Measurements from ENCODE around the gene CHRDL1. TPM values are rescaled to one million over a fixed set of nuclear protein-coding genes. Genes with fewer than 3 reads are reported as not detected.

Gene CHRDL1
- total RNA-seq, 3 donors from 2014 or later (not counting 1 experiment from before 2014, with no cell fraction given), result not detected

DNA sequence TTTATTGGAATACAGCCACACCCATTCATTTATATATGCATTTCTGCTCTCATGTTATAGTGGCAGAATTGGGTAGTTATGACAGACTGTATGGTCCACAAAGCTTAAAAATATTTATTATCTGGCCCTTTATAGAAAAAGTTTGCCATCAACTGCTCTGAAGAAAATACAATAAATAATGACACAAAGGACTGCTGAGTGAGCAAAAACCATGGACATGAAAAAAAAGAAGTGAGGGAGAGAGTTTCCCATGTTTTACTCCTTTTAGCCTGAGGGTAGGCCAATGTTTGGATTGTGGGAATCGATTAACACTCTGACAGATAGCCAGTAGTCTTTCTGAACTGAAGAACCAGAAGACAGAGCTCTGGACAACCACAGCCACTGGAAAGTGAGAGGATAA, 149.2 kb downstream of the CHRDL1 start:
- H3K4me3 ChIP-seq (ENCODE audit: low read length), result no peak overlapping the region
- Mint-ChIP-seq H3K27me3 (ENCODE audit: low read depth in 2 of 2) (no peaks in the 10 kb centered on the region), H3K4me3 (no peak overlapping the region), H3K4me1 (no peaks in the 10 kb centered on the region), H3K36me3 (no peaks in the 10 kb centered on the region), H3K9me3 (peaks cover 0 to 6% of the 10 kb centered on the region in 2 donors), H3K27ac (no peak overlapping the region)
- no peak overlapping the region for H3K27ac ChIP-seq (ENCODE audit: low read length)
- intact Hi-C loops (cut with micrococcal nuclease), result no loop called here
- H3K9me3 ChIP-seq (ENCODE audit: control insufficient read depth, insufficient read depth, low read length), result no peaks in the 10 kb centered on the region
- TF ChIP-seq, protein P1, sequence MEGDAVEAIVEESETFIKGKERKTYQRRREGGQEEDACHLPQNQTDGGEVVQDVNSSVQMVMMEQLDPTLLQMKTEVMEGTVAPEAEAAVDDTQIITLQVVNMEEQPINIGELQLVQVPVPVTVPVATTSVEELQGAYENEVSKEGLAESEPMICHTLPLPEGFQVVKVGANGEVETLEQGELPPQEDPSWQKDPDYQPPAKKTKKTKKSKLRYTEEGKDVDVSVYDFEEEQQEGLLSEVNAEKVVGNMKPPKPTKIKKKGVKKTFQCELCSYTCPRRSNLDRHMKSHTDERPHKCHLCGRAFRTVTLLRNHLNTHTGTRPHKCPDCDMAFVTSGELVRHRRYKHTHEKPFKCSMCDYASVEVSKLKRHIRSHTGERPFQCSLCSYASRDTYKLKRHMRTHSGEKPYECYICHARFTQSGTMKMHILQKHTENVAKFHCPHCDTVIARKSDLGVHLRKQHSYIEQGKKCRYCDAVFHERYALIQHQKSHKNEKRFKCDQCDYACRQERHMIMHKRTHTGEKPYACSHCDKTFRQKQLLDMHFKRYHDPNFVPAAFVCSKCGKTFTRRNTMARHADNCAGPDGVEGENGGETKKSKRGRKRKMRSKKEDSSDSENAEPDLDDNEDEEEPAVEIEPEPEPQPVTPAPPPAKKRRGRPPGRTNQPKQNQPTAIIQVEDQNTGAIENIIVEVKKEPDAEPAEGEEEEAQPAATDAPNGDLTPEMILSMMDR (IDR thresholded peaks at IDR 0.05), result no peak
- H3K4me1 ChIP-seq (ENCODE audit: control insufficient read depth, insufficient read depth, low read length), result no peaks in the 10 kb centered on the region
- ATAC-seq, result no peak
- no peaks in the 10 kb centered on the region for H3K36me3 ChIP-seq (ENCODE audit: control insufficient read depth, insufficient read depth, low read length)
- DNase-seq, result no peak
- no peaks in the 10 kb centered on the region for H3K27me3 ChIP-seq (ENCODE audit: control insufficient read depth, insufficient read depth, low read length)
- WGBS (ENCODE audit: insufficient coverage), result 67% methylated on average over 1 of the region's 1 CpG

Measured in natural killer cell (primary cell).